Right ventricle myocardium superior (tissue), 1 donor: Measurements from ENCODE around the gene ATG4B. TPM values are rescaled to one million over a fixed set of nuclear protein-coding genes. Genes with fewer than 3 reads are reported as not detected.

Experiments used
- ATAC-seq: fragments of 200-7000 bp; cut with Tn5 transposase; one replicate; pipeline ENCODE4 v1.9.1; 2020; ENCODE audit warnings: mild to moderate bottlenecking; ENCODE audit not compliant: poor library complexity
- DNase-seq: peaks from one replicate; pipeline ENCODE4 v3.0.0-alpha.2; 2020
- intact Hi-C: fragments of 100-400 bp; cut with DNase I; formaldehyde crosslinking; loops from one replicate; pipeline ENCODE4 v1.11.2; 2022
- total RNA-seq: library from RNA; stranded (reverse); fragmentation: NEBNext Ultra II Directional; extraction: Animal tissue kit (Norgen Biotek cat#: 25700); gene quantifications from one replicate; pipeline ENCODE4 v1.2.1, GENCODE V29; 2021
- donor health status: DM: no; HTN: yes; CAD: no; lungs with severe emphysema.

The ATG4B gene
- total RNA-seq, 1 donor from 2014 or later, result 41.3 TPM

DNA sequence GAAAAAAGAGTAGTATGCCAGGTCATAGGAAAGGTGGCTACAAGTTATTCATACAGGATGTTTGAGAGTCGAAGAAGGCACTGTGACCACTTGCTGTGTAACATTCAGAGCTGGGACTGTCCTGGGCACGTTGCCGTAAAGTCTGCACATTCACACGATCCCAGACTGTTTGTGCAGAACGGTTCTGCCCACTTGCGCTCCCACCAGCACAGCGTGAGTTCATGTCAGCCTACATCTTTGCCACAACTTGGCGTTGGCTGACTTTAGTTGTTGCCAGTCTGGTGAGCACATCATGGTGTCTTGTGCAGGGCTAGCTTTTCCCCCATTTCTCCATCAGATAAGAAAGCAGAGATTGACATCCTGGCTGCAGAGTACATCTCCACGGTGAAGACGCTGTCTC lies 71.4 kb downstream of the ATG4B start:
- no peak for ATAC-seq
- intact Hi-C loops, result no loop called here
- DNase-seq, result no peak

DNA sequence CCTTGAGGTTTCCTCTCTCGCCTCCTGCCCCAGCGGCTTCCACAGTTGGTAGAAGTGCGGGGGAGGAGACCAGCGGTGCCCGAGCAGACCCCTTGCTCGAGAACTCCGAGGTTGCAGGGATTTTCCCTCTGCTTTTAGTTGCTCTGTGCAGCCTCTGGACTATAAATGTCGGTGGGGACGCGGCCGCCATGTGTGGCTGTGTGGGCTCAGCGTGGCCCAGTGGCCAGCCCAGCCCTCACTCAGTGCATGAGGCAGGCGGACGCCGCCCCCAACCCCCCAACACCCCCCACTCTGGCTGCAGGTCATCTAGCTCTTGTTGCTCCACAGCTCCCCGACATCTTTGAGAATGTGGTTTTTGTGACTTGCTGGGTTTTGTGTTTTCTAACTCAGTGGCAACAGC lies 81.6 kb downstream of the ATG4B start:
- DNase-seq (no peak), ATAC-seq (no peak)
- intact Hi-C loops, result no loop called here

DNA sequence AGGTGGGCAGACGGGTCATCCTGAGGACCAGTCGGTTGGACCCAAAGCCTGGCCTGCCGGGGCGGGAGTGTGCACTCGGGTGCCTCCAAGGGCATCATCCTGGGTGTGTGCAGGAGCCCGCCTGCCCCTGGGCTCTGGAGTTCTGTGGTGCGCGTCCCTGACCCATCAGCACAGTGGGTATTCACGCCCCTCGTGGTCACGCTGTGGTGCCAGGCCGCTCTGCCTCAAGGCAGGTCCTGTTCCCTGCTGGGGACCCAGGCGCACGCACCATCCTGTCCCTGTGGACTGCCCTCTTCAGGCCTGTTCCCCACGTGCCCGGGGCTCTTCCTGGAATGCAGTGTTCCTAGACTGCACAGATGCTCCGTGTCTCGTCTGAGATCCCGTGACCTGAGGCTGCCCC lies 82.6 kb downstream of the ATG4B start:
- intact Hi-C loops, result no loop called here
- ATAC-seq (no peak), DNase-seq (no peak)

DNA sequence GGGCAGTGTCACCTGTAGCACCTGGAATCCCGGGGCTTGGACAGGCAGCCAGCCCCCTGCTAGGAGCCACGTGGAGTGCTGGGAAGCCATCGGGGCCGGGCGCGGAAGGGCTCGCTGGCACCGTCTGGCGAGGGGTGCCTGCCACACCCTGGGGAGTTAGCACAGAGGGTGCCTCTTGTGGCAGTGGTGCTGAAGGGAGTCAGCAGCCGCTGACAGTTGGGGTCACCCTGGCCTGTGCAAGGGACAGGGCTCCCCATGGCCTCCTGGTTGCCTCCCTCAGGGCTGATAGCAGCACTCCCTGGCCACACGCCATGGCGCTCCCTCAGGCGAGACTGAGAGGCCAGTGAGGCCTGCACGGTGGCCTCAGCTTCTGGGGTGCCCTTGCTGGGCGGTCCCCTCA lies 83.1 kb downstream of the ATG4B start:
- intact Hi-C loops, result no loop called here
- DNase-seq (no peak), ATAC-seq (no peak)

DNA sequence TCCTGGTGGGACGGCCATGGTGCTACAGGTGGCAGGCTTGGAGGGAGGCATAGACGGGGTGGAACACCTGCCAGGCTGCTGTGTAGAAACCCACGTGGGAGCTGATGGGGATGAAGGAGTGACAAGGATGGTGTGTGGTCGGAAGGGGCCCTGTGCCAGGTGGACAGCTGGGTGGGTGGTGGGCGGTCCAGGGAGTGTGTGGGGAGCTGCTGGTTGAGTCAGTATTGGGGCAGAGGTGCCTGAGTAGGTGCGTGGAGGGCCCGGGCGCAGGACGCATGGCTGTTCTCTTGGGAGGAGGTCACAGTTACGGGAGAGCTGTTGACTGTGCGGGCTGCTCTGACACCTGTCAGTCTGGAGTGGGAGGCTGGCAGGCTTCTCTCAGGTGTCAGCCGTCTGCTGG lies 84.4 kb downstream of the ATG4B start:
- no peak for ATAC-seq
- intact Hi-C loops, result no loop called here
- DNase-seq, result no peak

DNA sequence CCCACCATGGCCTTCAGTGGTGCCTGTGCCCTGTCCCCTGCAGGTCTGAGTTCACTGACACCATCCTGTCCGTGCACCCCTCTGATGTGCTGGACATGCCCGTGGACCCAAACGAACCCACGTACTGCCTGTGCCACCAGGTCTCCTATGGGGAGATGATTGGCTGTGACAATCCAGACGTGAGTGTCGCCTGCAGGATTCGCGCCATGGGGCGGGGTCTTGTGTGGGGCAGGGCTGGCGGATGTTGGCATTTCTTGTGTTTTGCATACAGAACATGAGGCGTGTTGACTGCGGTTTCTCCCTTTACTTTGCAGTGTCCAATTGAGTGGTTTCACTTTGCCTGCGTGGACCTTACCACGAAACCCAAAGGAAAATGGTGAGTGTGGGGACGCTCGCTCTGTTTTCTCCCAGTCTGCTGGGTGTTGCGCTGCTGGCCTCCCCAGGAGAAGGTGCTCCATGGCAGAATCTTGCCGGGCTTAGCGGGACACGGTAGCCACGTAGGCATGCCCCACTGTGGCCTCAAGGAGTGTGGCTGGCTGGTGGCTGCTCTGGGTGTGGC lies 85.5 kb downstream of the ATG4B start:
- intact Hi-C loops, result no loop called here
- no peak for DNase-seq
- no peak for ATAC-seq

Other genes starting within 250 kb of the ATG4B start
- 85.9 TPM for gene STK25, start 129.1 kb upstream of the ATG4B start, total RNA-seq
- 3.8 TPM for gene BOK, start 78.9 kb upstream of the ATG4B start, total RNA-seq
- gene THAP4, start 535 bp upstream of the ATG4B start, total RNA-seq, result 82.9 TPM
- gene DTYMK, start 49.1 kb downstream of the ATG4B start, total RNA-seq, result 9.4 TPM
- 18.0 TPM for gene ING5, start 64.3 kb downstream of the ATG4B start, total RNA-seq
- 19.0 TPM for gene D2HGDH, start 96.9 kb downstream of the ATG4B start, total RNA-seq
- gene GAL3ST2, start 139.1 kb downstream of the ATG4B start, total RNA-seq, result not detected
- not detected for gene NEU4, start 171.5 kb downstream of the ATG4B start, total RNA-seq
- gene PDCD1, start 221.2 kb downstream of the ATG4B start, total RNA-seq, result 2.0 TPM
- not detected for gene RTP5, start 232.0 kb downstream of the ATG4B start, total RNA-seq